Lower leg skin (tissue), 3 donors: ENCODE measurements around the gene CAMK2B.

Experiments
- CTCF ChIP-seq, 3 donors: fragments of 450-650 bp; IDR thresholded peaks; one replicate each; pipeline ENCODE4 v1.5.1; 2016; ENCODE audit warnings: antibody characterized with exemption in 3 of 3, mild to moderate bottlenecking in 3 of 3, moderate library complexity in 2 of 3
- POLR2A ChIP-seq, 2 donors: fragments of 450-650 bp; IDR thresholded peaks; one replicate each; pipeline ENCODE4 v1.6.1; 2016 to 2017; ENCODE audit warnings: antibody characterized with exemption in 2 of 2, mild to moderate bottlenecking in 1 of 2, moderate library complexity in 1 of 2

DNA sequence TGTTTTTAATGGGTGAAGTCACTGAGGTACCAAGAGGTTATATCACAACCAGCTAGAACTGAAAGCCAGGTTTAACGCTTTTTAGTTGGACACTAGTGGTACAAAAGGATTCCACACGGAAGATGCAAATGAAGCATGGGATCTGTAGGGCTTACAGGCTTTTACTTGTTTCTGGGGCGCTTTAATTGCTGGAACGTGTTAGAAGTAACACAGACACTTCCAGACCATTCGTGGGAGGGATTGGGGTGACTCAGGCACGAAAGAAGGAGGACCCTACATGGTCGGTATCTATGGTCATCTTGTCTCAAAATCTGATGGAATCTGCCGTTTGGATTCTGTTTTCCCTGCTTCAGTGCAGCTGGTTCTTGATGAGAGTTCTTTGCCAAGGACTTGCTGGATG is 123.6 kb downstream of the CAMK2B start:
- TF ChIP-seq CTCF (IDR thresholded peaks at IDR 0.05) (no peak), POLR2A (IDR thresholded peaks at IDR 0.05) (no peak)
